GM19328 (cell line): ENCODE results near the gene RHO.

ENCODE experiments used
- ATAC-seq: cut with Tn5 transposase; IDR thresholded peaks from one replicate; pipeline ENCODE4 v1.9.1; 2021; ENCODE audit warnings: mild to moderate bottlenecking, moderate library complexity; ENCODE audit not compliant: unreplicated experiment

The RHO gene

DNA sequence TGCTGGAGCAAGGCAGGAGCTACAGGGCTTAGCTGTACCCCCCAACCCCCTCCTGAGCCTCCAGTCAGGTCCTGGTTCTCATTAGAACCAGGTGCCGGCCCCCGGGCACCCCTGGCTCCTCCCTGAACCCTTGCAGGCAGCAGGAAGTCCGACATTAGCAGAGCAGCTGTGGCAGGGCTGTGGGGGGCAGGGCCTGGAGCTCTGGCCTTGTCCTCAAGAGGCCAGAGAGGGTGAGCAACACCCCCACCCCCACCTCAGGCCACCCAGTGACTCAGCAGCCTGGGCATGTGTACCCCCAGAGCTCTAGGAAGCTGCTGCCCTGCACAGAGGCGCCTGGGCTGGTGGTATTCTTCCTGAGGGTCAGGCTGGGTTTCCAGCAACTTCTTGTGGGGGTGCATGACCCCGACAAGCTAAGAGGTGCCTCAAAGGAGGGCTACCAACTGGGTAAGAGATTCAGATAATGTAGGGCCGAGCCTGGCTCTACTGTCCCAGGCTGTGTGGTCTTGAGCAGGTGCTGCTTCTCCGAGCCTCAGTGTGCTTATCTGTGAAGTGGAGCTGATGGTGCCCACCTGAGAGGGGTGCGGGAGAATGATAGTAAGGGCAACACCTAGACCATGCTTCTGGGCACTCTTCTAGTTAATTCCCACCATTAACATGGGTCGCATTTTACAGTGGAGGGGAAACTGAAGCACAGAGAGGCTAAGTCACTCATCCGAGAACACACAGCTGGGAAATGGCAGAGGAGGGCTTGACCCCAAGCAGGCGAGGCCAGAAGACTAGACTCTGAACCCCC, 30.5 kb downstream of the RHO start:
- ATAC-seq: no peak

DNA sequence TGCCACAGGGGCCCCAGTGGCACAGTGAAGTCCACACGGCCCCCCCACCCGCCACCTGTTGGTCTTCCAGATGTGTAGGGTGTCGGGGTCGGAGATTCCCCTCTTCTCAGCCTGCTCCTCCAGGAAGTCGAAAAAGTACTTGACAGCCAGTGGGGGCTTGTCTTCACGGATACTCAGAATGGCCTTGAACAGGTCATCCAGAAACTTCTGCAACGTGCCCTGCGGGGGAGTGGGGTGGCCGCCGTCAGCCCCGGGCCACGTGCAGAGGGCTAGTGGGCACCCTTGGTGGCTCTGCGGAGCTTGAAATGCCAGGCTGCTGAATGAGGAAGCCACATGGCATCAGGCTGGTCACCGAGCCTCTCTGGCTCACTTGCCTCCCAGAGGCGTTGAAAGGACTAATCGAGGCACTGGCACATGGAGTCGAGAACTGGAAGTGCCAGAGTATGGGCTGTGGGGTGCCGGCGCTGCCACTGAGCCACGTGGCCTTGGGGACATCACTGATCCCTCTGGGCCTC, 31.2 kb downstream of the RHO start:
- ATAC-seq: no peak

DNA sequence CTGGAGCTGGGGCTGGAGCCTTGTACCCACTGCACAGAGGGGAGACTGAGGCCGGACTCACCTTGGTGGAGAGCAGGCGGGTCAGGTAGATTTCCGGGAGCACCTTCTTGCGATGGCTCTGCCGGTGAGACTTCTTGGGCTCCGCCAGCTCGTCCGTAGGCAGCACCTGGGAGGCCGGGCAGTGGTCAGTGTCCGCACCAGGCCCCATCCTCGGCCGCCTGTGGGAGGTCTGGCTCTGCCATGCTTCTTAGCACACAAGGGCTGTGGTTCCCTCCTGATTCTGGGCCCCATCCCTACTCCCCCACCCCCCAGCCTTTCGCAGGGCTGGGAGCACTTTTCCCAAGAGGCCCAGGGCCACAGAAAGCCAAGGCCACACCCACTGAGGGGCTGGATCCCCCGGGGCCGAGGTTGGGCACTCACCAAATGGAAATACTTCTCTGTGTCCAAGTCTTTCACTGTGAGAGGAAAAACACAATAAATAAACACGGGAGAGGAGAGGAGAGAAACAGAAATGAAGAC, 31.9 kb downstream of the RHO start:
- ATAC-seq: no peak

DNA sequence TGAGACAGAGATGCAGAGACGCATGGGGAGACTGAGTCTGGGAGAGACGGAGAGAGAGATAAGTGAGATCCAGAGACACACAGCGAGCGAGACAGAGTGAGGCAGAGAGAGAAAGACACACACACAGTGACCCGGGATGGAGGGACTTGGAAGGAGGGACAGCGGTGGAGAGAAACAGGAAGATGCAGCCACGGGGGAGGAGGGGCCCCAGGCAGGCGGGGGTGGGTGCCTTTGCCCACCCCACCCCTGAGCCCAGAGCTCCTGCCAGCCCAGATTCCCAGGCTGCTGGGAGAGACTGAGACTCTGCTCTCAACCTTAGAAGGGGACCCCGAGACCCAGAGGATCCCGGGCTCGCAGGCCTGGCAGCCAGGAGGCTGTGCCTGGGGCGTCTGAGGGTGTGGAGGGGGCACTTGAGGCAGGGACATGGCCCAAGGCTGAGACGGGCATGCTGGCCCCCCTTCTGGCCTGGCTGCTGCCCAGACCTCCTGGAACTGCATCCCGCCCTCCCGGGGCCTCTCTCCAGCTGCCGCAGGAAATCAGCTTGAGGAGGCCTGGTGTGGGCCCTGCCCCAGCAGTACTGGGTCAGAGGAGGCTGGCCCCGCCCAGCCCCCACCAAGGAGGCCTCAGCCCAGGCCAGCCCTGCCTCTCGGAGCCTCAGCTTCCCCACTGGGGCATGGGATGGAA, 32.6 kb downstream of the RHO start:
- ATAC-seq: no peak

DNA sequence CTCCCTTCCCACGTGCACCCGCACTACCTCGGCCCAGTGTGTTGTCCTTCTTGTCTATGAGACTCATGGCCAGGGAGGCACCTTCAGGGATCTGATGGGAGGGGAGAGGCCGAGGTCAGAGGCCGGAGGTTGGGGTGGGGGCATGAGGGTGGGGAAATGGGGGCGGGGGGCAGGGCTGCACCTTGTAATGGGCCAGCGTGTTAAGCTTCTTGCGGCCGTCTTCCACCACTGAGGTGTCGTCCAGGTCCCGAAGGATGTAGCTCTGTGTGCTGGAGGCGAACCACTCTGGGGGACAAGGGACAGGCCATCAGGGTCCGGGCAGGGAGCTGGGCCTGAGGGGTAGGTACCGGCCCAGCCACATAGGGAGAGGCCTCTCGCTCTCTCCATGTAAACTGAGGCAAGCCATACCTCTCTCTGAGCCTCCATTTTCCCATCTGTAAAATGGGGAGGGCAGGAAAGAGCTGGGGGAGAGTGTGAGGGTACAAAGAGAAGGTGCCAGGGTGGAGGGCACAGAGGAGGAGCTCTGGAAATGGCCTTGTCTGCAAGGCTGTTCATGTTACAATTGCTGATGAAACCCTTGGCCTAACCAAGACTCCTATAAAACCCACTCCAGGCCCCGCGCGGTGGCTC, 33.3 kb downstream of the RHO start:
- no peak for ATAC-seq

DNA sequence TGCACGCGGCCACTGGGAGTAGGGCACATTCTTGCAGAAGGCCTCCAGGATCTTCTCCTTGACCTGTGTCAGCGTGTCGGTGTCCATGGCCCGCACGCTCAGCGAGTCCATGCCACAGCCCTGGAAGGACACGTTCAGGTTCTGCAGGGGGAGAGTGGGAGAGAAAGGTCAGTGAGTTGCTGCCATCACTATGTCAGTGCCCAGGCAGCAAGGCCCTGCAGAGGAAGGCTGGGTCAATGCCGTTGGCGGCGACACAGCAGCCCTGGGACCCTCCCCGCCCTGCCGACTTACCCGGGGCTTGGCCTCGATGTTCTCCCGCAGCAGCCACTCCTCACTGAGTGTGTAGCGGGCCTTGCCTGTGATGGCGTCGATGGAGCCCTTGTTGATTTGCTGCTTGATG, 34.4 kb downstream of the RHO start:
- no peak for ATAC-seq

DNA sequence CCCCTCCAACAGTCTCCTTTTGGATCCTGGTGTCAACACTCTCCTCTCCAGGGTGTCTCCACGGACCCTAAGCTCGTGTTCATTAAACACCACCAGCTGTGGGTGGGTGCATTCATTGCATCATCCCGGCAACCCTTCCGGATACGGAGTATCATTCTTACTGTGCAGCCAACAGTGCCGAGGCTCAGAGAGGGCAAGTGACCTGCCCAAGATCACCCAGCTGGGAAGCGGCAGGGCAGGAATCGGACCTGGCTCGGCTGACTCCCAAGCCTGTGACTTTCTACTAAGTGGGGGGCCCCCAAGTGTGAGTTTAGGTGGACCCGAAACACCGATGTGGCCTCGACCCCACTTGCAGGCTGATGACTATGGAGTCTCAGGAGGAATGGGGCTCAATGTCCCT, 34.9 kb downstream of the RHO start:
- ATAC-seq: no peak

DNA sequence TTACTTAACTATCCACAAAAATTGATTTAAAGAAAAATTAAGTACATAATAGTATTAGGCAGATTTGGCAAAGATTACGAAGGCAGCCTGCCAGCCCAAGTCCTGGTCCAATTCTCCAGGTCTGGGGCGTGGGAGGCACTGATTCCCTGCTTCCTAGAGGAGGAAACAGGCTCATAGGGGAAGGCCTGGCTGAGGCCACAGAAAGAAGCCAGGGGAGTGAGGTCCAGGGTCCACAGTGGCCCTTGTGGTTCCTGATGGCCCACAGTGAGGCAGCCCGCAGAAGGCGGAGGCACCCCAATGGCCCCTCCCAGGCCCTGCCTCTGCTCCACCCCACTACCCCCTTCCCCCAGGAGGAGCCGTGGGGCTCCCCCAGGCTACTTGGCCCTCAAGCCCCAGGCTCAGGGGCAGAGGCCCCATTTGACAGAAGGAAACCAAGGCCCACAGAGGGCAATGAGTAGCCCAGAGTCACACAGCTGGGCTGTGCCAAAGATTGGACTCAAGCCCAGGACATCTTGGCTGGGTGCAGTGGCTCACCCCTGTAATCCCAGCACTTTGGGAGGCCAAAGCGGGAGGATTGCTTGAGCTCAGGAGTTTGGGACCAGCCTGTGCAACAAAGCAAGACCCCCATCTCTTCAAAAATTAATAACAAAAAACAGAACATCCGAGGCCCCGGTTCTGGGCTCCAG, 35.6 kb downstream of the RHO start:
- no peak for ATAC-seq

DNA sequence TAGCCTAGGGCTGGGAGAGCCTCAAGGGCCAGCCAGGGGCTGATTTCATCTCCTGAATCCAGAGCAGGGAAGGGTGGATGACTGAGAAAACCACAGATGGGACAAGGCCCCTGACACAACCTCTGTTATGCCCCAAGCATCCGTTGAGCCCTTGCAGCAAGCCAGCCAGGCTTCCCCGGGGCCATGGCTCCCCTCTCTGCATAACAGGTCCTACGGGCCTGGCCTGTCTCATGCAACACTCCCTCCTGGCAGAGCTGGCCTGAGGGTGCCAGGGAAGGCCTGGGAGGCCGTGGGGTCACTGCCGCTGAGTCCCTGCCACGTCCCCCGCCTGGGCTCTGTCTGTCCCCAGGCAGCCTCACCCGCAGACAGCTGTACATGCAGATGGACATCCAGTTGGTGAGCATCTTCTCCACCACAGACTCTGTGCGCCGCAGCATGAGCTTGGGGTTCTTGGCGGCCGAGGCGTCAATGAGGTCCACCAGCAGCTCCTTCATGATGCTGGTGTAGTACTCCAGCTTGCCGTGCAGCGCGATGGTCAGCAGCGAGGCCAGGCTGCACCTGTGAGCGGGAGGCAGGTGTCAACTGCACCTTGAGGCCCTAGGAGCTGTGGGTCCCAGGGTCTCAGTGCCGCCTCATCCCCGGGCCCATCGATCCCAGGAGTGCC, 36.7 kb downstream of the RHO start:
- no peak for ATAC-seq

DNA sequence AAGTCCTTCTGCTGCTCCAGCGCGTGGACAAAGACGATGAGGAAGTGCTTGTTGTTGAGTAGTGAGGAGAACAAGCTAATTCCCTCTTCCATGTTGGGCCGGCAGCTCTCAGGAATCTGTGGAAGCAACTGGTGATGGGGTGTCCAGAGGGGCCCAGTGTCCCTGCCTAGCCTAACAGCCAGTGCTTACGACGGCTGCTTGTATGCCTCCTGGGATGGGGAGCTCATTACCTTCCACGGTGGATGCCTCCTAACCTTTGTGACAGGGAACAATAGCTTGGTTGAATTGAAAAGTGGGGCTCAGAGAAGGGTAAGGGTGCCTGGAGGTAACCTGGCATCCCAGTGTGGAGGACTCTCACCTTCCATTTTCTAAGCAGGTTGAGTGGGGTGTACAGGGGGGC, 37.5 kb downstream of the RHO start:
- ATAC-seq: no peak

DNA sequence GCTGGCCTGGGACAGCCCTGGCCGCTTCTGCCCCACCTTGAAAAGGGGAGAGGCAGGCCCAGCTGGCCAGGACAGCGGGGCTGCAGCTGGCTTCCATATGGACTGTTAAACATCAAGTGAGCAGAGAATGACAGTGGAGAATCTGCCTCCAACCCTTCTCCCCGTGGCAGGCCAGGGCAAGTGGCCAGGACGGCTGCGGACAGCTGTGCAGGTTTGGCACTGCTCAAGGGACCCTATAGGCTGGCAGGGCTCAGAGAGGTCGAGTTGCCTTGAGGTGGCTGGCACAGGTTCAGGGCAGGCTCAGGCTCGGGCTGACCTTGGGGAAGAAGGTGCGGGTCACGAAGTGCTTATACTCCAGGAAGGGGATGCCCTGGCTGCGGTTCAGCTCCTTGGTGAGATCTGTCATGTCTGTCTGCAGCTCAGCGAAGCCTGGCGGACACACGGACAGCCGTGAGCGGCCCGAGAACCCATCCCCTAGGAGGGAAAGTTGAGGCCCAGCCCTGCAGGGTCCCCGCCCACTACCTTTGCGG, 38.8 kb downstream of the RHO start:
- no peak for ATAC-seq

DNA sequence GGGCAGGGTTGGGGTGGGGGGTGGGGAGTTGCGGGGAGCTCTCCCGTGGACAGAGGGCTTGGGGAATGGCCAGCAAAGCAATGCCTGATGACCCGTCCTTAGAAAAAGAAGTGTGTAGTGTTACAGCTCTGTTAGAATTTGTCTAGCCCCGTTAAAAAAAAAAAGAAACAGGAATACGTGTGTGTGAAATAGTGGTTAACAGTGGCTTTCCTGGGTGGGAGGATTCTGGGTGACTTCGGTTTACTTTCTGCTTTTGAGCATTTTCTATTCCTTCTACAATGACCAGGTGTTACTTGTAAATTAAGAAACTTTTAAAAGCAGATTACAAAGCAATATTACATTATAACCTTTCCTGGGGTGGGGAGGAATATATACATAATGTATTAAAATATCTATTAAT, 39.5 kb downstream of the RHO start:
- no peak for ATAC-seq

DNA sequence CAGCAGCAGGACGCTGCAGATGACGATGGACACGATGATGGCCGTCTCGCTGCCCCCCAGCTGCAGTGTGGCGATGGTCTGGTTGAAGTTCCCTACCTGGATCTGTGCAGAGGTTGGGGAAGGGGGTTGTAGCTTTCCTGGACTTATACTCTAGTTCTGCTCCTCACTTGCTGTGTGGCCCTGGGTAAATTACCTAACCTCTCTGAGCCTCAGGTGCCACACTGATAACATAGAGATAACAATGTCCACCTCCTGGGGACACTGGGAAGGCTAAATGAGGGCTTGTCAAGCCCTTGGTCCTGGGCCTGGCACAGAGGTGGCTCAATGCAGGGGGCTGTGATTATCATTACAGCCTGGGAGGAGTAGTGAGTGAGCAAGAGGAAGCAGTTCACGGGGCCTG, 41.4 kb downstream of the RHO start:
- no peak for ATAC-seq

DNA sequence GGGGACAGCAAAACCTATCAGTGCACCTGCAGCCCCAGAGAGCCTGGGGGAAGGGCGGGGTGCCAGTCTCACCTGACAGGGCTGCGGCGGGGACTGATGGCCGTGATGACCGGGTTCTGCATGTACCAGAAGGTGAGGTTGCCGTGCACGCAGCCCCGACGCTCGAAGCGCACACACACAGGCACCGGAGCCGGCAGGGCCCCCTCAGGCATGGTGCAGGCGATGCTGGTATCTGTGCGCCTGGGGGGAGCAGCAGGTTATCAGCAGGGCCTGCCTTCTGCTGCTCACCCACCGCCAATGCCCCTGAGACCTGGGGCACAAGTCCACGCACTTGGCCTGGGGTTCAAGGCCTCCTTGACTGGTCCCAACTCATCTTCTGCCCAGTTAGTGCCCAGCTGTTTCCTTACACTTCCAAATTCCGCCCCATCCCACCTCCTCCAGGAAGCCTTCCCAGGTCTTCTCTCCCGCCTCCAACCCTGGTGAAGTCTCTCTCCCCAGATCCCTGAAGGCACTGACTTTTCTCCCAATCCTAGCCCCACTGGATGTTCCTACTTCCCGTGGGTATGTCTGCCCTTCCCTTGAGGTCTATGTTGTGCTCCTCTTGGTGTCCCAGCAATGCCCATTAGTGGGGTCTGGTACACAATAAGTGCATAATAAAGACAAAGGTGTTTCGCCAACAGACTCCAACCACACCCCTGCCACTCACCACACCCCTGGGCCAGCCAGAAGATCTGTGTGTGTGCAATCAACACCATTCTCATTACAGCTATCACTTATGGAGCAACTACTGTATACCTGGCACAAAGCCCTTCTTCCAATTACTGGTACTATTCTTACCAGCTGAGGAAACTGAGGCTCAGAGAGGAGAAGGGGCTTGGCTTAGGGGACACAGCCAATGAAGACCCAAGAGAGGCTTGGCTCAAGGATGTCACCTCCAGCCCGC, 43.4 kb downstream of the RHO start:
- ATAC-seq: no peak

DNA sequence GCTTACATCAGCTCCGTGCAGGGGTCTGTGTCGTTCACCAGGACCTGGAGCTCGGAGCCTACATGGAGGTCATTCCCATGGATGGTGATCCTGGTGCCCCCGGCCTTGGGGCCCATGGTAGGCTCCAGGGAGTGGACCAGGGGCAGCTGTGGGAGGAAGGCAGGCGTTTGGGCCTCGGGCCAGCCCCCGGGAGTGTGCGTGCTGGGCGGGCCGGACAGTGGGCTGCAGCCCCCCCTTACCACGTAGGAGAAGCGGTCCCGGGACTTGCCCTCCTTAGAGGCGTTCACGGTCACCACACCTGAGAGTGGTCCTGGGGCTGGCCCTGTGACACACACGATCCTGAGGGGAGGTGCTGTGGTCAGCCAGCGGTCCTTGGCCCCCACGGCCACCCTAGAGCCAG, 44.2 kb downstream of the RHO start:
- ATAC-seq: no peak

DNA sequence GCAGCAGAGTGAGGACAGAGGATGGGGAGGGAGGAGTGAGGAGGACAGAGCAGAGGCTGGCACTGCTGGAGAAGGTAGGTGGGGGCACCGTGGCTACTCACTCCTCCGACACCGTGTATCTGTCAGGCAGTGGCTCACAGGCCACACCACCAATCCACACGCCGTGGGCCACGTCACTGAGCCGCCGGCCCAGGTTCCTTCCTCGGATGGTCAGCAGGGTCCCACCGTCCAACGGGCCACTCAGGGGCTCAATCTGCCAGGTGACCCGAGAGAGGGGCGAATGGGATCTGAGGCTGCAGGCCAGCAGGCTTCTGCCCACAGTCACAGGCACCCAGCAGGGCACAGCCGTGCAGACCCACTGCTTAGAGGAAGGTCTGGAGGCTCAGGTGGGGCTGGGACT, 45.1 kb downstream of the RHO start:
- no peak for ATAC-seq

DNA sequence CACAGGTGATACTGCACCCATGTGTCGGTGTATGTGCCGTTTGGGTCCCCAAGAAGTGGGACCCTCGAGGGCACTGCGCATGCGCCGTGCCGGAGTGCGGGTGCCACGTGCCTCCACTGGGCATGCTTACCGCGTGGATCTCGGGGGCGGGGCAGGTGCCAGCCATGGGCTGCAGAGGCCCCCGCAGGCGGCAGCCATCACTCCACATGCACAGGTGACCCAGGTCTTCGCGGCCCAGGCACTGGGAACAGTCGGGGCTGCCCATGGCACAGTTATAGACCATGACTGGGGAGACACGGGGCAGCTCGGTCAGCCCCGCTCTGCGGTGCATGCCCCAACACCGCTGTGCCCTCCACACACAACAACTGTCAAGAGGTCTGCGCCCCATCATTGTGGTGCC, 45.8 kb downstream of the RHO start:
- ATAC-seq: no peak

DNA sequence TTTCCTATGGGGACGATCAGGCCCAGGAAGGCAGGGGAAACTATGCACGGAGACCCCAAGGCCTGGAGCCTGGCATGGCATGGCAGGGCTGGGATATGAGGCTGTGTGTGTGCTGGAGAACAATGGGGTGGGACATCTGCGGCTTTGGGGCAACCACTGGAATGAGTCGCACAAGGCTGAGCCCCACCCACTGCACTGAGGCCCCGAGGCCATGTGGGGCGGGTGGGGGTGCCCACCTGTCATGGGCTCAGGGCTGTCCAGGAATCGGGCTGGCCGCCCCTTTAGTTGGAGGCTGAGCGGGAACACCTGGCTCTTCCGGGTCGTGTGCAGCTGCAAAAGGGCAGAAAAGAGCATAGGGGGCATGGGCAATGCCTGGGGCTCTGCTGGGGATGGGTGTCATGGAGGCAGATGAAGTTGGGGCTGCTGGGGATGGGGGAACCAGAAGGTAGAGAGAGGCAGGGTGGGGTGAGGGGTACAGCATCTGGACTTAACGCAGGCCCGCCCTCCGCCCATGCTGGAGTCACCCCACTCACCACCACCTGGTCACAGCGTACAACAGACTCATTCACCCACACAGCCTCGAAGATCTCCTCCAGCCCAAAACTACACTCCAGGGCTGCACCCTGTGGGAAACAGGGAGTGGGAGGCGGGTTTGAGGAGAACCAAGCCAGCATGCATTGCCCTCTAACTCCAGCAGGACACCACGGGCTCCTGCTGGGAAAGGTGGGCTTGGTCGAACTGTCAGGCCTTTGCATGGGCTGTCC, 47.0 kb downstream of the RHO start:
- no peak for ATAC-seq

DNA sequence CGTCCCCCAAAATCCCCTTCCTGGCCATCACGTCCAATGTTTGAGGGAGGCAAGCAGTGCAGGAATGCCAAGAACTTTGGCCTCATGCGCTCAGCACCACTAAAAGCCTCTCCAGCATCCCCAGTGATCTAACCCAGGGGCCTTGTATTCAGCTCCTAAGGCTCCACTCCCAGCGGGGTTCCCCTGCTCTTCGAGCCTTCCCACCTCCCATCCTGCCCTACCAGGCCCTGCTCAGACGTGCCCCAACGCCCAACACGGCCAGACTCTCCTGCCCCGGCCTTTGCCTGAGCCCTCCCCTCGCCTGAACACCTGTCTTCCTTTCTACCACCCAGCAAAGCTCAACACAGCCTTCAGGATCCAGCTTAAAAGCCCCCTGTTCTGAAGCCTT, 47.6 kb downstream of the RHO start:
- ATAC-seq: no peak
